Duodenal mucosa (tissue), 2 donors: ENCODE results near the gene RUNX1.

Experiments
- H3K27ac ChIP-seq: one replicate; pipeline ENCODE4 v1.7.0; 2013; ENCODE audit warnings: low read depth, low read length
- H3K27me3 ChIP-seq, 2 donors: one replicate each; pipeline ENCODE4 v1.7.0; 2013; ENCODE audit warnings: low read length in 2 of 2, control low read depth in 1 of 2; ENCODE audit not compliant: insufficient read depth in 2 of 2, control insufficient read depth in 1 of 2
- H3K36me3 ChIP-seq, 2 donors: one replicate each; pipeline ENCODE4 v1.7.0; 2013; ENCODE audit warnings: low read length in 2 of 2, control low read depth in 1 of 2; ENCODE audit not compliant: insufficient read depth in 2 of 2, control insufficient read depth in 1 of 2
- H3K4me1 ChIP-seq, 2 donors: one replicate each; pipeline ENCODE4 v1.7.0; 2013; ENCODE audit warnings: low read length in 2 of 2, control low read depth in 1 of 2; ENCODE audit not compliant: insufficient read depth in 2 of 2, control insufficient read depth in 1 of 2
- H3K4me3 ChIP-seq, 2 donors: one replicate each; pipeline ENCODE4 v1.7.0; 2013; ENCODE audit warnings: low read length in 2 of 2, low read depth in 1 of 2
- H3K9ac ChIP-seq, 2 donors: one replicate each; pipeline ENCODE4 v1.7.0; 2013; ENCODE audit warnings: low read length in 2 of 2, low read depth in 1 of 2
- H3K9me3 ChIP-seq, 2 donors: one replicate each; pipeline ENCODE4 v1.7.0; 2013; ENCODE audit warnings: low read length in 2 of 2, control low read depth in 1 of 2; ENCODE audit not compliant: control insufficient read depth in 1 of 2

The RUNX1 gene

GRCh38 chr21:34910396-34910795, 138.7 kb downstream of the RUNX1 start:
- Histone ChIP-seq H3K4me3 (no peak overlapping the region), H3K9me3 (no peaks in the 10 kb centered on the region), H3K9ac (no peak overlapping the region), H3K27ac (no peak overlapping the region), H3K4me1 (peaks cover 22 to 23% of the 10 kb centered on the region in 2 donors), H3K36me3 (no peaks in the 10 kb centered on the region), H3K27me3 (no peaks in the 10 kb centered on the region)

- no peaks in the 10 kb centered on the region for H3K27me3 ChIP-seq
- H3K9me3 ChIP-seq: no peaks in the 10 kb centered on the region
- no peak overlapping the region for H3K9ac ChIP-seq
- H3K27ac ChIP-seq: no peak overlapping the region
- no peak overlapping the region for H3K4me3 ChIP-seq
- H3K4me1 ChIP-seq: peaks cover 22 to 23% of the 10 kb centered on the region in 2 donors
- H3K36me3 ChIP-seq: no peaks in the 10 kb centered on the region
Measured at GRCh38 chr21:34909492-34910292, 139.4 kb downstream of the RUNX1 start.

- Histone ChIP-seq H3K4me1 (peaks cover 22 to 23% of the 10 kb centered on the region in 2 donors), H3K4me3 (no peak overlapping the region), H3K36me3 (no peaks in the 10 kb centered on the region), H3K27ac (no peak overlapping the region), H3K27me3 (no peaks in the 10 kb centered on the region), H3K9me3 (no peaks in the 10 kb centered on the region), H3K9ac (no peak overlapping the region)
Measured at GRCh38 chr21:34908419-34909055, 140.6 kb downstream of the RUNX1 start.

- no peaks in the 10 kb centered on the region for H3K27me3 ChIP-seq
- H3K9ac ChIP-seq: no peak overlapping the region
- no peak overlapping the region for H3K27ac ChIP-seq
- no peaks in the 10 kb centered on the region for H3K9me3 ChIP-seq
- no peaks in the 10 kb centered on the region for H3K36me3 ChIP-seq
- H3K4me3 ChIP-seq: no peak overlapping the region
- peaks cover 22 to 23% of the 10 kb centered on the region in 2 donors for H3K4me1 ChIP-seq
Measured at GRCh38 chr21:34907461-34908418, 141.4 kb downstream of the RUNX1 start.

- Histone ChIP-seq H3K4me3 (no peak overlapping the region), H3K9ac (no peak overlapping the region), H3K27me3 (no peaks in the 10 kb centered on the region), H3K36me3 (no peaks in the 10 kb centered on the region), H3K27ac (no peak overlapping the region), H3K9me3 (no peaks in the 10 kb centered on the region), H3K4me1 (peaks cover 22 to 23% of the 10 kb centered on the region in 2 donors)
Measured at GRCh38 chr21:34906401-34906800, 142.7 kb downstream of the RUNX1 start.

GRCh38 chr21:34905218-34905537, 143.9 kb downstream of the RUNX1 start:
- Histone ChIP-seq H3K9ac (no peak overlapping the region), H3K27ac (no peak overlapping the region), H3K27me3 (no peaks in the 10 kb centered on the region), H3K4me1 (peaks cover 15 to 16% of the 10 kb centered on the region in 2 donors), H3K4me3 (no peak overlapping the region), H3K36me3 (no peaks in the 10 kb centered on the region), H3K9me3 (no peaks in the 10 kb centered on the region)

- no peak overlapping the region for H3K27ac ChIP-seq
Measured at GRCh38 chr21:34904526-34905217, 144.4 kb downstream of the RUNX1 start.

GRCh38 chr21:34900376-34900775, 148.7 kb downstream of the RUNX1 start:
- Histone ChIP-seq H3K4me1 (no peaks in the 10 kb centered on the region), H3K9ac (no peak overlapping the region), H3K9me3 (peaks cover 4 to 10% of the 10 kb centered on the region in 2 donors), H3K27ac (no peak overlapping the region), H3K27me3 (no peaks in the 10 kb centered on the region), H3K4me3 (no peak overlapping the region), H3K36me3 (no peaks in the 10 kb centered on the region)

More at GRCh38 chr21:34904526-34905217, 144.4 kb downstream of the RUNX1 start:
- no peak overlapping the region for H3K4me3 ChIP-seq
- H3K4me1 ChIP-seq: peaks cover 10 to 11% of the 10 kb centered on the region in 2 donors
- no peaks in the 10 kb centered on the region for H3K9me3 ChIP-seq
- no peaks in the 10 kb centered on the region for H3K36me3 ChIP-seq
- H3K9ac ChIP-seq: no peak overlapping the region
- H3K27me3 ChIP-seq: no peaks in the 10 kb centered on the region

GRCh38 chr21:34899760-34900159, 149.3 kb downstream of the RUNX1 start:
- Histone ChIP-seq H3K9ac (no peak overlapping the region), H3K4me1 (no peaks in the 10 kb centered on the region), H3K36me3 (no peaks in the 10 kb centered on the region), H3K27me3 (no peaks in the 10 kb centered on the region), H3K4me3 (no peak overlapping the region), H3K27ac (no peak overlapping the region), H3K9me3 (peaks cover 4 to 10% of the 10 kb centered on the region in 2 donors)
